T-cell (primary cell): Measurements from ENCODE around the gene EPO. TPM values are rescaled to one million over a fixed set of nuclear protein-coding genes. Genes with fewer than 3 reads are reported as not detected.
"Not testable (repeated sequence)": the region's sequence is repeated elsewhere in the genome, so short reads cannot be mapped to it uniquely, and the experiment has no call there.

Experiments used
- ATAC-seq, 4 experiments: fragments of 200-7000 bp in 3 of 4; fragments of 150-1000 bp in 1 of 4; cut with Tn5 transposase; replicated peaks in 1 of 4; 1 replicate in 3 of 4; 2 replicates in 1 of 4; pipeline ENCODE4 v1.10.0; 2021; ENCODE audit warnings: moderate library complexity in 3 of 4, mild to moderate bottlenecking in 2 of 4, moderate number of reproducible peaks in 1 of 4
- CTCF ChIA-PET, 2 donors: fragments of 300-600 bp; sonication (Branson Sonifier 250); formaldehyde crosslinking; loops; one replicate each; lab custom pipeline; 2022; ENCODE audit warnings: antibody characterized with exemption in 2 of 2; lab: Charles Lee
- POLR2A ChIA-PET, 2 donors: fragments of 300-600 bp; sonication (Branson Sonifier 250); formaldehyde crosslinking; loops; one replicate each; lab custom pipeline; 2022; ENCODE audit warnings: antibody characterized with exemption in 2 of 2; lab: Charles Lee
- DNase-seq, 35 experiments: peaks; one replicate each; pipeline versions ENCODE4 v3.0.0 to v3.0.0-alpha.2; 2013 to 2023
- H3K27ac ChIP-seq: one replicate; pipeline ENCODE4 v1.5.1; 2013; ENCODE audit warnings: low read length
- H3K27me3 ChIP-seq, 2 experiments: replicated peaks in 1 of 2; 1 replicate in 1 of 2; 2 replicates in 1 of 2; pipeline versions ENCODE4 v1.6.1 to v1.7.0; 2013; ENCODE audit warnings: low read length in 1 of 2, mixed read lengths in 1 of 2; ENCODE audit not compliant: control insufficient read depth in 2 of 2, insufficient read depth in 2 of 2; ENCODE audit errors: extremely low read depth in 1 of 2
- H3K36me3 ChIP-seq, 2 donors: 1 replicate in 1 of 2; 2 replicates in 1 of 2; pipeline versions ENCODE4 v1.6.1 to v1.7.0; 2013; ENCODE audit warnings: low read length in 1 of 2; ENCODE audit not compliant: control insufficient read depth in 2 of 2, insufficient read depth in 1 of 2; ENCODE audit errors: extremely low read depth in 1 of 2
- H3K4me1 ChIP-seq, 2 experiments: 1 replicate in 1 of 2; 2 replicates in 1 of 2; pipeline versions ENCODE4 v1.6.1 to v1.7.0; 2013; ENCODE audit warnings: low read length in 2 of 2, mixed read lengths in 1 of 2; ENCODE audit not compliant: insufficient read depth in 2 of 2, control insufficient read depth in 1 of 2; ENCODE audit errors: extremely low read depth in 1 of 2
- H3K4me3 ChIP-seq, 2 donors: 1 replicate in 1 of 2; 2 replicates in 1 of 2; pipeline versions ENCODE4 v1.5.1 to v1.7.0; 2013; ENCODE audit warnings: mild to moderate bottlenecking in 2 of 2, low read length in 1 of 2, moderate library complexity in 1 of 2; ENCODE audit not compliant: control insufficient read depth in 1 of 2; ENCODE audit errors: extremely low read depth in 1 of 2
- H3K9me3 ChIP-seq: 2 replicates; pipeline ENCODE4 v1.7.0; 2013
- H3K27ac Mint-ChIP-seq, 2 donors: one replicate each; pipeline ENCODE4 v1.8.0; 2020 to 2021; ENCODE audit warnings: mild to moderate bottlenecking in 2 of 2, mixed read lengths in 2 of 2
- H3K27me3 Mint-ChIP-seq, 2 donors: one replicate each; pipeline ENCODE4 v1.8.0; 2021 to 2022; ENCODE audit warnings: mixed read lengths in 2 of 2
- H3K36me3 Mint-ChIP-seq: one replicate; pipeline ENCODE4 v1.8.0; 2021; ENCODE audit warnings: mixed read lengths
- H3K4me1 Mint-ChIP-seq, 3 donors: one replicate each; pipeline ENCODE4 v1.8.0; 2020 to 2022; ENCODE audit warnings: mixed read lengths in 3 of 3, mild to moderate bottlenecking in 1 of 3
- H3K4me3 Mint-ChIP-seq, 3 donors: one replicate each; pipeline ENCODE4 v1.8.0; 2020 to 2022; ENCODE audit warnings: mild to moderate bottlenecking in 3 of 3, mixed read lengths in 3 of 3, moderate library complexity in 3 of 3
- H3K9me3 Mint-ChIP-seq, 3 donors: one replicate each; pipeline ENCODE4 v1.8.0; 2020 to 2022; ENCODE audit warnings: mixed read lengths in 3 of 3
- WGBS: methylation state at CpG from one replicate; pipeline ENCODE4 v1.1.5; 2013; ENCODE audit warnings: missing lambda C conversion rate; ENCODE audit not compliant: insufficient coverage; 5-methylcytosine and 5-hydroxymethylcytosine counted together
- total RNA-seq, 35 experiments: library from RNA in 6 of 35; stranded (reverse) in 6 of 35; fragments of 120-200 nt in 1 of 35; gene quantifications; one replicate each; pipeline versions ENCODE4 v1.2.1 to v1.2.4 and lab custom pipeline; 2013 to 2026

Gene EPO
- total RNA-seq, 5 donors from 2014 or later (not counting 1 experiment from before 2014, with no cell fraction given): not detected

- peak overlapping the region; percentile 47 to 78 (median 73) for H3K4me3 Mint-ChIP-seq
- Histone ChIP-seq H3K36me3 (no peaks in the 10 kb centered on the region), H3K27ac (no peak overlapping the region), H3K4me1 (peaks cover 15 to 36% of the 10 kb centered on the region in 2 experiments), H3K4me3 (no peak overlapping the region), H3K9me3 (no peaks in the 10 kb centered on the region), H3K27me3 (peaks cover 0 to 7% of the 10 kb centered on the region in 2 experiments)
- H3K27ac Mint-ChIP-seq: peak overlapping the region in 1 of 2 donors; percentile 66
- ATAC-seq: no peak
- no peaks in the 10 kb centered on the region for H3K36me3 Mint-ChIP-seq
- ChIA-PET CTCF (interaction anchor here (0.5 to 2.4 kb wide), 4 partner anchors 9 to 156 kb away, joined by 3 to 11 read pairs (median 4); partner anchors contain the start of genes POP7 (in 1 of the 2) and SLC12A9 (in 1 of the 2)), POLR2A (no interaction called here)
- H3K27me3 Mint-ChIP-seq: peaks cover 0 to 2% of the 10 kb centered on the region in 2 donors
- no peak for DNase-seq
- peaks cover 23 to 30% (median 28%) of the 10 kb centered on the region in 3 donors for H3K4me1 Mint-ChIP-seq
- no peaks in the 10 kb centered on the region for H3K9me3 Mint-ChIP-seq
- WGBS: no CpG with 5 or more reads among the region's 6 CpGs
Measured at GRCh38 chr7:100696123-100696521, 24.1 kb upstream of the EPO start.

GRCh38 chr7:100699018-100699417 is 21.2 kb upstream of the EPO start:
- no peak overlapping the region for H3K4me3 ChIP-seq
- no peaks in the 10 kb centered on the region for H3K9me3 Mint-ChIP-seq
- peaks cover 0 to 7% of the 10 kb centered on the region in 2 experiments for H3K27me3 ChIP-seq
- H3K4me3 Mint-ChIP-seq: no peak overlapping the region
- POLR2A ChIA-PET: no interaction called here
- peaks cover 0 to 12% of the 10 kb centered on the region in 2 experiments for H3K4me1 ChIP-seq
- no peak overlapping the region for H3K27ac ChIP-seq
- ATAC-seq: no peak
- CTCF ChIA-PET: interaction anchor here (0.5 to 0.7 kb wide), 3 partner anchors 37 to 491 kb away, joined by 3 to 11 read pairs (median 5); no protein-coding TSS in a partner anchor
- H3K27me3 Mint-ChIP-seq: peaks cover 0 to 2% of the 10 kb centered on the region in 2 donors
- H3K9me3 ChIP-seq: no peaks in the 10 kb centered on the region
- H3K27ac Mint-ChIP-seq: no peak overlapping the region
- H3K36me3 Mint-ChIP-seq: no peaks in the 10 kb centered on the region
- WGBS: 92% methylated on average over 4 of the region's 6 CpGs
- H3K4me1 Mint-ChIP-seq: peaks cover 3 to 8% (median 7%) of the 10 kb centered on the region in 3 donors
- no peak for DNase-seq
- H3K36me3 ChIP-seq: no peaks in the 10 kb centered on the region

- H3K4me1 Mint-ChIP-seq, H3K27ac Mint-ChIP-seq, H3K27me3 Mint-ChIP-seq, ATAC-seq, H3K4me3 ChIP-seq, DNase-seq, H3K36me3 ChIP-seq, H3K27ac ChIP-seq, POLR2A ChIA-PET, H3K9me3 ChIP-seq, H3K36me3 Mint-ChIP-seq, H3K9me3 Mint-ChIP-seq, H3K4me3 Mint-ChIP-seq, H3K27me3 ChIP-seq: not testable (repeated sequence)
- CTCF ChIA-PET: interaction anchor here (0.5 to 0.9 kb wide), 4 partner anchors 10 to 151 kb away, joined by 3 to 6 read pairs (median 3); partner anchors contain the start of gene SLC12A9 (in 1 of the 2)
- H3K4me1 ChIP-seq: peaks cover 2 to 11% of the 10 kb centered on the region in 2 experiments
- 80% methylated on average over 2 of the region's 3 CpGs for WGBS
Measured at GRCh38 chr7:100701089-100701488, 19.2 kb upstream of the EPO start.

- H3K27ac Mint-ChIP-seq: peak overlapping the region; percentile 66 to 94
- POLR2A ChIA-PET: interaction anchor here in 1 of 2 donors (0.7 to 1.5 kb wide), 3 partner anchors 93 to 199 kb away, joined by 3 to 4 read pairs (median 3); partner anchors contain the start of genes MOSPD3 and SLC12A9
- H3K4me1 ChIP-seq: peaks cover 5 to 25% of the 10 kb centered on the region in 2 experiments
- H3K36me3 Mint-ChIP-seq: no peaks in the 10 kb centered on the region
- peak; percentile 32 to 82 (median 62) for DNase-seq
- peaks cover 0 to 3% of the 10 kb centered on the region in 2 experiments for H3K27me3 ChIP-seq
- peak overlapping the region; percentile 88 to 95 (median 92) for H3K4me3 Mint-ChIP-seq
- peaks cover 14 to 19% (median 19%) of the 10 kb centered on the region in 3 donors for H3K4me1 Mint-ChIP-seq
- peak overlapping the region; percentile 87 to 100 for H3K4me3 ChIP-seq
- peaks cover 0 to 8% of the 10 kb centered on the region in 2 donors for H3K36me3 ChIP-seq
- H3K27me3 Mint-ChIP-seq: no peaks in the 10 kb centered on the region
- H3K9me3 Mint-ChIP-seq: no peaks in the 10 kb centered on the region
- no peaks in the 10 kb centered on the region for H3K9me3 ChIP-seq
- H3K27ac ChIP-seq: peak overlapping the region; percentile 83
- CTCF ChIA-PET: interaction anchor here (0.5 to 2.3 kb wide), 35 partner anchors 9 to 513 kb away, joined by 3 to 23 read pairs (median 4); partner anchors contain the start of genes SLC12A9 (in 2 of the 2), AGFG2 (in 1 of the 2), FBXO24 (in 1 of the 2) and GIGYF1 (in 1 of the 2)
- ATAC-seq: peak; percentile 59 to 69 (median 64)
- WGBS: under 1% methylated on average over 18 of the region's 25 CpGs
Measured at GRCh38 chr7:100705320-100705752, 14.9 kb upstream of the EPO start.

- no peaks in the 10 kb centered on the region for H3K27me3 Mint-ChIP-seq
- peak within 1 kb of the TSS; percentile 88 to 95 (median 92) for H3K4me3 Mint-ChIP-seq
- ATAC-seq (peak; percentile 96 to 98 (median 96)), DNase-seq (peak; percentile 93 to 99 (median 97))
- peak within 1 kb of the TSS; percentile 83 for H3K27ac ChIP-seq
- H3K27me3 ChIP-seq: peaks cover 0 to 1% of the 10 kb centered on the region in 2 experiments
- WGBS: under 1% methylated on average over 71 of the region's 86 CpGs
- H3K4me1 ChIP-seq: peaks cover 5 to 25% of the 10 kb centered on the region in 2 experiments
- peak within 1 kb of the TSS; percentile 90 to 94 for H3K27ac Mint-ChIP-seq
- no peaks in the 10 kb centered on the region for H3K9me3 Mint-ChIP-seq
- H3K4me1 Mint-ChIP-seq: peaks cover 14 to 19% (median 19%) of the 10 kb centered on the region in 3 donors
- no peaks in the 10 kb centered on the region for H3K36me3 Mint-ChIP-seq
- H3K4me3 ChIP-seq: peak within 1 kb of the TSS; percentile 87 to 100
- H3K9me3 ChIP-seq: no peaks in the 10 kb centered on the region
- ChIA-PET CTCF (interaction anchor here (0.5 to 2.3 kb wide), 36 partner anchors 10 to 512 kb away, joined by 3 to 23 read pairs (median 5); partner anchors contain the start of genes SLC12A9 (in 2 of the 2), AGFG2 (in 1 of the 2), FBXO24 (in 1 of the 2) and GIGYF1 (in 1 of the 2)), POLR2A (interaction anchor here in 1 of 2 donors (0.7 to 1.5 kb wide), 3 partner anchors 94 to 198 kb away, joined by 3 to 4 read pairs (median 3); partner anchors contain the start of genes MOSPD3 and SLC12A9)
- peaks cover 0 to 8% of the 10 kb centered on the region in 2 donors for H3K36me3 ChIP-seq
Measured at GRCh38 chr7:100705753-100706671, 14.3 kb upstream of the EPO start, which contains the start of gene POP7. Gene POP7, plus strand, starts transcription at chr7:100706121. Its CDS starts 710 bp downstream, at chr7:100706831.
